HCT116 (cell line): ENCODE results near the gene CCDC142.

Experiments
- CEBPB ChIP-seq: IDR thresholded peaks from 2 replicates; pipeline ENCODE4 v1.6.1; 2012; ENCODE audit warnings: low read depth
- CTCF ChIP-seq, 3 experiments: fragments of 200-600 bp in 1 of 3; sonication (generic) in 1 of 3; IDR thresholded peaks in 2 of 3; conservative IDR thresholded peaks in 1 of 3; 2 replicates each; pipeline ENCODE4 v1.5.1; 2012 to 2017; ENCODE audit warnings: low read depth in 2 of 3, low read length in 2 of 3, antibody characterized with exemption in 1 of 3, borderline replicate concordance in 1 of 3, control low read depth in 1 of 3, mild to moderate bottlenecking in 1 of 3, mixed read lengths in 1 of 3, mixed run types in 1 of 3, moderate library complexity in 1 of 3; ENCODE audit not compliant: insufficient read depth in 1 of 3
- EZH2 ChIP-seq: fragments of 200-600 bp; sonication (generic); IDR thresholded peaks from 2 replicates; pipeline ENCODE4 v1.6.1; 2017; ENCODE audit warnings: antibody characterized with exemption, mixed run types
- YY1 ChIP-seq: IDR thresholded peaks from 2 replicates; pipeline ENCODE4 v1.6.1; 2011; ENCODE audit warnings: low read length, low read depth, moderate library complexity, mild to moderate bottlenecking; ENCODE audit not compliant: insufficient replicate concordance; ENCODE audit errors: extremely low read depth

GRCh38 chr2:74457549-74458131 lies 25.2 kb downstream of the CCDC142 start:
- TF ChIP-seq CTCF (IDR thresholded peaks at IDR 0.05 in 2 of 3, conservative IDR thresholded peaks at IDR 0.05 in 1 of 3; ENCODE audit: borderline replicate concordance in 1 of 3, insufficient read depth in 1 of 3, low read depth in 2 of 3, low read length in 2 of 3) (no peak), EZH2 (no peak), CEBPB (no peak), YY1 (no peak)
